ENCODE results near the gene NEDD1. TPM values are rescaled to one million over a fixed set of nuclear protein-coding genes. Genes with fewer than 3 reads are reported as not detected.

Gene NEDD1
- total RNA-seq, 1 donor from 2014 or later, result 16.3 TPM

GRCh38 chr12:96892104-96892503 is 15.0 kb upstream of the NEDD1 start:
- DNase-seq, result no peak
- no peak overlapping the region for H3K27ac Mint-ChIP-seq
- H3K4me1 Mint-ChIP-seq, result no peaks in the 10 kb centered on the region
- no peaks in the 10 kb centered on the region for H3K36me3 Mint-ChIP-seq (ENCODE audit: low read depth)
- CTCF ChIA-PET, result no interaction called here
- intact Hi-C loops (cut with micrococcal nuclease), result no loop called here
- POLR2A ChIA-PET, result no interaction called here
- H3K27me3 Mint-ChIP-seq, result peaks cover 17% of the 10 kb centered on the region
- H3K9me3 Mint-ChIP-seq, result no peaks in the 10 kb centered on the region
- no peak for TF ChIP-seq CTCF (IDR thresholded peaks at IDR 0.05)
- no peak for ATAC-seq (ENCODE audit: low read depth)
- no peak overlapping the region for H3K4me3 Mint-ChIP-seq

- no peak for DNase-seq
- no peaks in the 10 kb centered on the region for H3K4me1 Mint-ChIP-seq
Observed at GRCh38 chr12:96897421-96897820, 9.6 kb upstream of the NEDD1 start.

GRCh38 chr12:96901175-96901574 is 5.9 kb upstream of the NEDD1 start:
- no peak for ATAC-seq (ENCODE audit: low read depth)
- CTCF ChIA-PET, result no interaction called here
- peaks cover 2% of the 10 kb centered on the region for H3K27me3 Mint-ChIP-seq

More at GRCh38 chr12:96897421-96897820, 9.6 kb upstream of the NEDD1 start:
- POLR2A ChIA-PET, result interaction anchor here (0.6 kb wide), 1 partner anchor 233 kb away, joined by 3 read pairs; no protein-coding TSS in a partner anchor
- no peaks in the 10 kb centered on the region for H3K9me3 Mint-ChIP-seq
- H3K4me3 Mint-ChIP-seq, result no peak overlapping the region
- H3K27ac Mint-ChIP-seq, result no peak overlapping the region
- intact Hi-C loops (cut with micrococcal nuclease), result no loop called here
- no peaks in the 10 kb centered on the region for H3K36me3 Mint-ChIP-seq (ENCODE audit: low read depth)
- peaks cover 4% of the 10 kb centered on the region for H3K27me3 Mint-ChIP-seq
- no peak for ATAC-seq (ENCODE audit: low read depth)
- no peak for TF ChIP-seq CTCF (IDR thresholded peaks at IDR 0.05)
- CTCF ChIA-PET, result no interaction called here

GRCh38 chr12:96902076-96902475 is 5.0 kb upstream of the NEDD1 start:
- ATAC-seq (ENCODE audit: low read depth), result no peak
- CTCF ChIA-PET, result no interaction called here

More at GRCh38 chr12:96901175-96901574, 5.9 kb upstream of the NEDD1 start:
- H3K4me3 Mint-ChIP-seq, result no peak overlapping the region
- TF ChIP-seq CTCF (IDR thresholded peaks at IDR 0.05), result no peak
- no peaks in the 10 kb centered on the region for H3K36me3 Mint-ChIP-seq (ENCODE audit: low read depth)
- H3K9me3 Mint-ChIP-seq, result no peaks in the 10 kb centered on the region
- no peak for DNase-seq
- POLR2A ChIA-PET, result no interaction called here
- peaks cover 2% of the 10 kb centered on the region for H3K4me1 Mint-ChIP-seq
- no peak overlapping the region for H3K27ac Mint-ChIP-seq
- intact Hi-C loops (cut with micrococcal nuclease), result loop anchor here (10.0 kb wide), 1 partner anchor 1686 kb away; the partner anchor contains the start of genes FGD6 and VEZT

GRCh38 chr12:96906498-96906848 is 584 bp upstream of the NEDD1 start:
- ChIA-PET POLR2A (no interaction called here), CTCF (no interaction called here)
- intact Hi-C loops (cut with micrococcal nuclease), result loop anchor here (2.0 to 10.0 kb wide), 8 partner anchors 324 to 1834 kb away; partner anchors contain the start of genes APAF1, FGD6, IKBIP and LTA4H
- H3K36me3 Mint-ChIP-seq (ENCODE audit: low read depth), result peaks cover 11% of the 10 kb centered on the region
- peaks cover 2% of the 10 kb centered on the region for H3K27me3 Mint-ChIP-seq
- H3K4me3 Mint-ChIP-seq, result peak overlapping the region; percentile 95
- H3K9me3 Mint-ChIP-seq, result no peaks in the 10 kb centered on the region
- peak overlapping the region; percentile 91 for H3K27ac Mint-ChIP-seq
- ATAC-seq (ENCODE audit: low read depth), result no peak
- DNase-seq, result no peak
- peaks cover 38% of the 10 kb centered on the region for H3K4me1 Mint-ChIP-seq
- TF ChIP-seq CTCF (IDR thresholded peaks at IDR 0.05), result no peak

More at GRCh38 chr12:96902076-96902475, 5.0 kb upstream of the NEDD1 start:
- POLR2A ChIA-PET, result no interaction called here
- no peak for DNase-seq
- H3K27me3 Mint-ChIP-seq, result peaks cover 2% of the 10 kb centered on the region
- TF ChIP-seq CTCF (IDR thresholded peaks at IDR 0.05), result no peak
- peaks cover 5% of the 10 kb centered on the region for H3K36me3 Mint-ChIP-seq (ENCODE audit: low read depth)
- H3K4me3 Mint-ChIP-seq, result no peak overlapping the region
- H3K4me1 Mint-ChIP-seq, result peaks cover 8% of the 10 kb centered on the region
- intact Hi-C loops (cut with micrococcal nuclease), result loop anchor here (1.0 to 10.0 kb wide), 2 partner anchors 83 to 1687 kb away; partner anchors contain the start of genes FGD6 and VEZT
- H3K27ac Mint-ChIP-seq, result no peak overlapping the region
- H3K9me3 Mint-ChIP-seq, result no peaks in the 10 kb centered on the region
